Activated T-cell treated with anti-CD3 and anti-CD28 coated beads, Interleukin-2, amount 50 U/mL, for 24 hours (primary cell): ENCODE measurements around the gene BLID.

ENCODE experiments used
- DNase-seq: peaks from one replicate; pipeline ENCODE4 v3.0.0-alpha.2; 2020
- H3K27ac Mint-ChIP-seq: 2 replicates; pipeline ENCODE4 v1.8.0; 2020; ENCODE audit warnings: mild to moderate bottlenecking, mixed read lengths
- H3K27me3 Mint-ChIP-seq: 2 replicates; pipeline ENCODE4 v1.8.0; 2020; ENCODE audit warnings: mixed read lengths
- H3K36me3 Mint-ChIP-seq: 2 replicates; pipeline ENCODE4 v1.8.0; 2020; ENCODE audit warnings: low read depth, mixed read lengths
- H3K4me1 Mint-ChIP-seq: 2 replicates; pipeline ENCODE4 v1.8.0; 2020; ENCODE audit warnings: low read depth, mixed read lengths
- H3K4me3 Mint-ChIP-seq: 2 replicates; pipeline ENCODE4 v1.8.0; 2020; ENCODE audit warnings: mild to moderate bottlenecking, moderate library complexity, mixed read lengths
- H3K9me3 Mint-ChIP-seq: 2 replicates; pipeline ENCODE4 v1.8.0; 2020; ENCODE audit warnings: mixed read lengths

Gene BLID

GRCh38 chr11:122150216-122151124 lies 34.5 kb upstream of the BLID start:
- H3K27me3 Mint-ChIP-seq = peaks cover 11% of the 10 kb centered on the region
- no peaks in the 10 kb centered on the region for H3K4me1 Mint-ChIP-seq
- DNase-seq = no peak
- no peaks in the 10 kb centered on the region for H3K36me3 Mint-ChIP-seq
- no peak overlapping the region for H3K27ac Mint-ChIP-seq
- no peak overlapping the region for H3K4me3 Mint-ChIP-seq
- no peaks in the 10 kb centered on the region for H3K9me3 Mint-ChIP-seq

GRCh38 chr11:122149202-122149601 lies 33.2 kb upstream of the BLID start:
- H3K27ac Mint-ChIP-seq = no peak overlapping the region
- no peaks in the 10 kb centered on the region for H3K4me1 Mint-ChIP-seq
- H3K27me3 Mint-ChIP-seq = peaks cover 13% of the 10 kb centered on the region
- H3K4me3 Mint-ChIP-seq = no peak overlapping the region
- no peak for DNase-seq
- no peaks in the 10 kb centered on the region for H3K36me3 Mint-ChIP-seq
- no peaks in the 10 kb centered on the region for H3K9me3 Mint-ChIP-seq

- Mint-ChIP-seq H3K4me3 (no peak overlapping the region), H3K9me3 (no peaks in the 10 kb centered on the region), H3K27ac (no peak overlapping the region), H3K4me1 (no peaks in the 10 kb centered on the region), H3K36me3 (no peaks in the 10 kb centered on the region), H3K27me3 (peaks cover 11% of the 10 kb centered on the region)
- DNase-seq = no peak
Measured at GRCh38 chr11:122146475-122146874, 30.5 kb upstream of the BLID start.

- Mint-ChIP-seq H3K4me3 (no peak overlapping the region), H3K9me3 (no peaks in the 10 kb centered on the region), H3K36me3 (no peaks in the 10 kb centered on the region), H3K27ac (no peak overlapping the region), H3K4me1 (no peaks in the 10 kb centered on the region), H3K27me3 (peaks cover 11% of the 10 kb centered on the region)
- no peak for DNase-seq
Measured at GRCh38 chr11:122145715-122146274, 29.8 kb upstream of the BLID start.

- Mint-ChIP-seq H3K27ac (no peak overlapping the region), H3K27me3 (peaks cover 11% of the 10 kb centered on the region), H3K9me3 (no peaks in the 10 kb centered on the region), H3K4me1 (no peaks in the 10 kb centered on the region), H3K36me3 (no peaks in the 10 kb centered on the region), H3K4me3 (no peak overlapping the region)
- no peak for DNase-seq
Measured at GRCh38 chr11:122144752-122145151, 28.7 kb upstream of the BLID start.

- no peak for DNase-seq
- H3K36me3 Mint-ChIP-seq = no peaks in the 10 kb centered on the region
- no peaks in the 10 kb centered on the region for H3K4me1 Mint-ChIP-seq
- peaks cover 8% of the 10 kb centered on the region for H3K27me3 Mint-ChIP-seq
- no peaks in the 10 kb centered on the region for H3K9me3 Mint-ChIP-seq
- H3K27ac Mint-ChIP-seq = no peak overlapping the region
- no peak overlapping the region for H3K4me3 Mint-ChIP-seq
Measured at GRCh38 chr11:122141725-122142124, 25.7 kb upstream of the BLID start.

GRCh38 chr11:122140500-122140899 lies 24.5 kb upstream of the BLID start:
- no peak overlapping the region for H3K27ac Mint-ChIP-seq
- H3K9me3 Mint-ChIP-seq = no peaks in the 10 kb centered on the region
- H3K27me3 Mint-ChIP-seq = peaks cover 2% of the 10 kb centered on the region
- no peak overlapping the region for H3K4me3 Mint-ChIP-seq
- no peaks in the 10 kb centered on the region for H3K4me1 Mint-ChIP-seq
- DNase-seq = no peak
- H3K36me3 Mint-ChIP-seq = no peaks in the 10 kb centered on the region

GRCh38 chr11:122139595-122139866 lies 23.5 kb upstream of the BLID start:
- H3K4me3 Mint-ChIP-seq = no peak overlapping the region
- H3K27me3 Mint-ChIP-seq = no peaks in the 10 kb centered on the region
- H3K27ac Mint-ChIP-seq = no peak overlapping the region
- no peak for DNase-seq
- no peaks in the 10 kb centered on the region for H3K36me3 Mint-ChIP-seq
- no peaks in the 10 kb centered on the region for H3K9me3 Mint-ChIP-seq
- H3K4me1 Mint-ChIP-seq = no peaks in the 10 kb centered on the region

- no peaks in the 10 kb centered on the region for H3K36me3 Mint-ChIP-seq
- no peak for DNase-seq
- no peaks in the 10 kb centered on the region for H3K27me3 Mint-ChIP-seq
- H3K27ac Mint-ChIP-seq = no peak overlapping the region
- no peaks in the 10 kb centered on the region for H3K9me3 Mint-ChIP-seq
- no peaks in the 10 kb centered on the region for H3K4me1 Mint-ChIP-seq
- no peak overlapping the region for H3K4me3 Mint-ChIP-seq
Measured at GRCh38 chr11:122138744-122139594, 23.0 kb upstream of the BLID start.

GRCh38 chr11:122137078-122137793 lies 21.2 kb upstream of the BLID start:
- H3K36me3 Mint-ChIP-seq = no peaks in the 10 kb centered on the region
- H3K27me3 Mint-ChIP-seq = no peaks in the 10 kb centered on the region
- no peak overlapping the region for H3K4me3 Mint-ChIP-seq
- H3K4me1 Mint-ChIP-seq = no peaks in the 10 kb centered on the region
- H3K9me3 Mint-ChIP-seq = no peaks in the 10 kb centered on the region
- H3K27ac Mint-ChIP-seq = no peak overlapping the region
- no peak for DNase-seq

GRCh38 chr11:122131126-122131525 lies 15.1 kb upstream of the BLID start:
- Mint-ChIP-seq H3K9me3 (no peaks in the 10 kb centered on the region), H3K27me3 (no peaks in the 10 kb centered on the region), H3K4me3 (no peak overlapping the region), H3K27ac (no peak overlapping the region), H3K36me3 (no peaks in the 10 kb centered on the region), H3K4me1 (no peaks in the 10 kb centered on the region)
- DNase-seq = no peak

GRCh38 chr11:122128146-122128545 lies 12.1 kb upstream of the BLID start:
- Mint-ChIP-seq H3K36me3 (no peaks in the 10 kb centered on the region), H3K9me3 (no peaks in the 10 kb centered on the region), H3K4me3 (no peak overlapping the region), H3K27ac (no peak overlapping the region), H3K4me1 (no peaks in the 10 kb centered on the region), H3K27me3 (no peaks in the 10 kb centered on the region)
- no peak for DNase-seq

- Mint-ChIP-seq H3K27ac (no peak overlapping the region), H3K9me3 (no peaks in the 10 kb centered on the region), H3K4me3 (no peak overlapping the region), H3K27me3 (no peaks in the 10 kb centered on the region), H3K36me3 (no peaks in the 10 kb centered on the region), H3K4me1 (no peaks in the 10 kb centered on the region)
- DNase-seq = no peak
Measured at GRCh38 chr11:122127020-122127419, 11.0 kb upstream of the BLID start.

GRCh38 chr11:122126024-122126688 lies 10.1 kb upstream of the BLID start:
- no peaks in the 10 kb centered on the region for H3K4me1 Mint-ChIP-seq

More at GRCh38 chr11:122126024-122126688, 10.1 kb upstream of the BLID start:
- no peaks in the 10 kb centered on the region for H3K9me3 Mint-ChIP-seq
- no peak overlapping the region for H3K4me3 Mint-ChIP-seq
- no peak overlapping the region for H3K27ac Mint-ChIP-seq
- DNase-seq = no peak
- H3K36me3 Mint-ChIP-seq = no peaks in the 10 kb centered on the region
- no peaks in the 10 kb centered on the region for H3K27me3 Mint-ChIP-seq
